GM23338 (cell line): ENCODE results near the gene COP1. TPM values are rescaled to one million over a fixed set of nuclear protein-coding genes. Genes with fewer than 3 reads are reported as not detected.

ENCODE experiments used
- ATAC-seq: fragments of 200-7000 bp; cut with Tn5 transposase; 3 replicates; pipeline ENCODE4 v1.9.1; 2020
- DNase-seq: peaks from one replicate; pipeline ENCODE4 v3.0.0-alpha.2; 2015; ENCODE audit warnings: low spot score
- H2AFZ ChIP-seq: fragments of 200-600 bp; sonication (generic); 2 replicates; pipeline ENCODE4 v1.8.0; 2016; ENCODE audit warnings: antibody characterized with exemption, mild to moderate bottlenecking, moderate library complexity
- H3F3A ChIP-seq: fragments of 200-600 bp; sonication (generic); replicated peaks from 2 replicates; pipeline ENCODE4 v1.8.0; 2017; ENCODE audit warnings: antibody characterized with exemption, mixed run types, low read depth
- H3K27ac ChIP-seq: fragments of 200-600 bp; sonication (generic); 2 replicates; pipeline ENCODE4 v1.6.1; 2016; ENCODE audit warnings: low read depth
- H3K27me3 ChIP-seq: fragments of 200-600 bp; sonication (generic); 2 replicates; pipeline ENCODE4 v1.8.0; 2016; ENCODE audit warnings: mild to moderate bottlenecking, mixed run types, moderate library complexity; ENCODE audit not compliant: insufficient read depth
- H3K36me3 ChIP-seq: fragments of 200-600 bp; sonication (generic); 2 replicates; pipeline ENCODE4 v1.8.0; 2016; ENCODE audit warnings: mild to moderate bottlenecking; ENCODE audit not compliant: insufficient read depth
- H3K4me1 ChIP-seq: fragments of 200-600 bp; sonication (generic); 2 replicates; pipeline ENCODE4 v1.8.0; 2016; ENCODE audit warnings: mild to moderate bottlenecking, moderate library complexity; ENCODE audit not compliant: insufficient read depth
- H3K4me2 ChIP-seq: fragments of 200-600 bp; sonication (generic); 2 replicates; pipeline ENCODE4 v1.7.1; 2017; ENCODE audit warnings: mixed run types
- H3K4me3 ChIP-seq: fragments of 200-600 bp; sonication (generic); 2 replicates; pipeline ENCODE4 v1.6.1; 2016; ENCODE audit warnings: mixed run types
- H3K79me2 ChIP-seq: fragments of 200-600 bp; sonication (generic); replicated peaks from 2 replicates; pipeline ENCODE4 v1.8.0; 2017; ENCODE audit warnings: mild to moderate bottlenecking; ENCODE audit not compliant: insufficient read depth
- H3K9me2 ChIP-seq: fragments of 200-600 bp; sonication (generic); 2 replicates; pipeline ENCODE4 v1.8.0; 2017; ENCODE audit not compliant: insufficient read depth
- H4K20me1 ChIP-seq: fragments of 200-600 bp; sonication (generic); replicated peaks from 2 replicates; pipeline ENCODE4 v1.8.0; 2017; ENCODE audit warnings: mild to moderate bottlenecking; ENCODE audit not compliant: insufficient read depth
- H3K27ac Mint-ChIP-seq: 2 replicates; pipeline ENCODE4 v1.8.0; 2020; ENCODE audit warnings: inconsistent platforms, mild to moderate bottlenecking, moderate library complexity, mixed read lengths
- H3K27me3 Mint-ChIP-seq: 3 replicates; pipeline ENCODE4 v1.8.0; 2022; ENCODE audit warnings: low read depth, mild to moderate bottlenecking, moderate library complexity, mixed read lengths, inconsistent platforms; ENCODE audit not compliant: insufficient read depth, poor library complexity
- H3K36me3 Mint-ChIP-seq: 3 replicates; pipeline ENCODE4 v1.8.0; 2021; ENCODE audit warnings: low read depth, mild to moderate bottlenecking, inconsistent platforms, moderate library complexity, mixed read lengths
- H3K4me1 Mint-ChIP-seq: 3 replicates; pipeline ENCODE4 v1.8.0; 2020; ENCODE audit warnings: mild to moderate bottlenecking, inconsistent platforms, mixed read lengths
- H3K4me3 Mint-ChIP-seq: 3 replicates; pipeline ENCODE4 v1.8.0; 2021; ENCODE audit warnings: moderate library complexity, mild to moderate bottlenecking, inconsistent platforms, mixed read lengths
- H3K9me3 Mint-ChIP-seq: 3 replicates; pipeline ENCODE4 v1.8.0; 2020; ENCODE audit warnings: moderate library complexity, mild to moderate bottlenecking, inconsistent platforms, mixed read lengths
- CREB1 ChIP-seq: fragments of 250-450 bp; sonication (Bioruptor Pico); IDR thresholded peaks from 2 replicates; pipeline ENCODE4 v1.5.0; 2020; ENCODE audit warnings: low read depth, mild to moderate bottlenecking, moderate library complexity
- CTCF ChIP-seq, 2 experiments: fragments of 200-600 bp in 1 of 2; sonication (generic) in 1 of 2; conservative IDR thresholded peaks; 2 replicates each; pipeline versions ENCODE4 v1.5.1 to v1.6.1; 2016 to 2017; ENCODE audit warnings: antibody characterized with exemption in 2 of 2, low read depth in 2 of 2, mild to moderate bottlenecking in 2 of 2, moderate library complexity in 1 of 2
- ETS1 ChIP-seq: IDR thresholded peaks from 2 replicates; pipeline ENCODE4 v1.6.1; 2016; ENCODE audit warnings: antibody characterized with exemption
- EZH2 ChIP-seq: fragments of 200-600 bp; sonication (generic); IDR thresholded peaks from one replicate; pipeline ENCODE4 v1.8.0; 2017; ENCODE audit warnings: antibody characterized with exemption, mild to moderate bottlenecking, low read depth; ENCODE audit not compliant: unreplicated experiment
- EZH2phosphoT487 ChIP-seq: fragments of 200-600 bp; sonication (generic); IDR thresholded peaks from one replicate; pipeline ENCODE4 v1.8.1; 2018; ENCODE audit warnings: antibody characterized with exemption; ENCODE audit not compliant: unreplicated experiment
- JUNB ChIP-seq: IDR thresholded peaks from one replicate; pipeline ENCODE4 v1.6.1; 2016; ENCODE audit warnings: antibody characterized with exemption; ENCODE audit not compliant: unreplicated experiment
- NANOG ChIP-seq: IDR thresholded peaks from 2 replicates; pipeline ENCODE4 v1.6.1; 2016; ENCODE audit warnings: antibody characterized with exemption, borderline replicate concordance
- POLR2AphosphoS5 ChIP-seq: IDR thresholded peaks from 2 replicates; pipeline ENCODE4 v1.6.1; 2016; ENCODE audit warnings: antibody characterized with exemption, low read depth
- REST ChIP-seq: IDR thresholded peaks from one replicate; pipeline ENCODE4 v1.6.1; 2018; ENCODE audit warnings: antibody characterized with exemption; ENCODE audit not compliant: unreplicated experiment
- STAT1 ChIP-seq: IDR thresholded peaks from one replicate; pipeline ENCODE4 v1.6.1; 2016; ENCODE audit warnings: antibody characterized with exemption; ENCODE audit not compliant: unreplicated experiment
- ZNF114 ChIP-seq: fragments of 250-450 bp; sonication (Bioruptor Pico); IDR thresholded peaks from 2 replicates; pipeline ENCODE4 v1.5.0; 2020; ENCODE audit warnings: mild to moderate bottlenecking, moderate library complexity
- ZNF331 ChIP-seq: fragments of 250-450 bp; sonication (Bioruptor Pico); IDR thresholded peaks from 2 replicates; pipeline ENCODE4 v1.5.0; 2020; ENCODE audit warnings: low read depth, mild to moderate bottlenecking, moderate library complexity
- ZNF462 ChIP-seq: fragments of 250-450 bp; sonication (Bioruptor Pico); IDR thresholded peaks from 2 replicates; pipeline ENCODE4 v1.5.0; 2020; ENCODE audit warnings: mild to moderate bottlenecking, moderate library complexity
- polyA plus RNA-seq: library from polyadenylated mRNA; unstranded; fragments of >200 nt; fragmentation: Nextera tagmentation; extraction: Ambion mirVana; gene quantifications from 2 replicates; pipeline ENCODE4 v1.2.1, GENCODE V29; 2016
- total RNA-seq: library from RNA; depleted of rRNA; stranded (reverse); fragments of >200 nt; shearing (Covaris generic); gene quantifications from 2 replicates; pipeline ENCODE4 v1.2.3, GENCODE V29; 2014

Gene COP1
- total and polyA plus RNA-seq, 2 experiments from 2014 or later, result 54.0 to 54.9 TPM

- TF ChIP-seq CREB1 (CRISPR knock-in tag) (no peak), NANOG (no peak), STAT1 (no peak), ZNF114 (CRISPR knock-in tag) (no peak), ZNF331 (no peak), POLR2AphosphoS5 (no peak), ZNF462 (CRISPR knock-in tag) (no peak), CTCF (conservative IDR thresholded peaks at IDR 0.05; ENCODE audit: low read depth in 2 of 2) (no peak), EZH2 (no peak), ETS1 (no peak), REST (no peak), EZH2phosphoT487 (no peak), JUNB (no peak)
- H3K27me3 ChIP-seq, result no peaks in the 10 kb centered on the region
- peaks cover 30% of the 10 kb centered on the region for H3K79me2 ChIP-seq
- peaks cover 11% of the 10 kb centered on the region for H4K20me1 ChIP-seq
- no peaks in the 10 kb centered on the region for H3F3A ChIP-seq
- no peak overlapping the region for H3K4me3 ChIP-seq
- H3K27ac Mint-ChIP-seq, result no peak overlapping the region
- H3K36me3 Mint-ChIP-seq, result peaks cover 4% of the 10 kb centered on the region; the same call in 2 of the 3 replicates
- no peak overlapping the region for H2AFZ ChIP-seq
- no peaks in the 10 kb centered on the region for H3K27me3 Mint-ChIP-seq
- no peaks in the 10 kb centered on the region for H3K4me1 ChIP-seq
- no peaks in the 10 kb centered on the region for H3K9me2 ChIP-seq
- no peak overlapping the region for H3K27ac ChIP-seq
- H3K4me2 ChIP-seq, result no peak overlapping the region
- ATAC-seq, result no peak
- no peaks in the 10 kb centered on the region for H3K36me3 ChIP-seq
- no peak overlapping the region for H3K4me3 Mint-ChIP-seq
- H3K9me3 Mint-ChIP-seq, result no peaks in the 10 kb centered on the region
- peaks cover 10% of the 10 kb centered on the region; the same call in 2 of the 3 replicates for H3K4me1 Mint-ChIP-seq
- DNase-seq, result no peak
Measured at GRCh38 chr1:176134666-176135065, 72.4 kb downstream of the COP1 start.
